Amniotic epithelial cell (primary cell): ENCODE data around the gene FMO3.

Source experiments
- DNase-seq: peaks from one replicate; pipeline ENCODE4 v3.0.0-alpha.2; 2010; ENCODE audit warnings: low read depth

The FMO3 gene

DNA sequence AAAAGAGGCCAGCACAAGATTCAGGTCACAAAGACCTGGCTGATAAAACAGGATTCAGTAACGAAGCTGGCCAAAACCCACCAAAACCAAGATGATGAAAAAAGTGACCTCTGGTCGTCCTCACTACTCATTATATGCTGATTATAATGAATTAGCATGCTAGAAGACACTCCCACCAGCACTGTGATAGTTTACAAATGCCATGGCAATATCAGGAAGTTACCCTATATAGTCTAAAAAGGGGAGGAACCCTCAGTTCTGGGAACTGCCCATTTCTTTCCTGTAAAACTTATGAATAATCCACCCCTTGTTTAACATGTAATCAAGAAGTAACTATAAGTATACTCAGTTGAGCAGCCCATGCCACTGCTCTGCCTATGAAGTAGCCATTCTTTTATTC, 68.4 kb downstream of the FMO3 start:
- no peak for DNase-seq

DNA sequence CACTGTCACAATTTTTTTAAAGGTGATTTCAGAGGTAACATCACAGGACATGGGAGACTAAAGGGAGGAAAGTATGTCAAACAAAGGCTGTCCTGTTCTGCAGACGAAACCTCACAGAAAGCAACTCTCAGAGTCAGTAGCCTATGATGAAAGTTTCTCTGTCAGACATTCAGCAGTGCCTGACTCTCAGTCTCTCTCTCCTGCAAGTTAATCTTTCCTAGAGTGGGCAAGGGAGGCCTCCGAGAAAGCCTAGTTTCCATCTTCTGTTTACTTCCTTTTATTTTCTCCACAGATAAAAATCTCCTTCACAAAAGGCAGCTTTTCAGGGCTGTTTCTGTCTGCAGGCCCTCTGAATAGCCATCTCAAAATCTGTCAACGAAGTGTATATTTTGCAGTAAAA, 69.5 kb downstream of the FMO3 start:
- no peak for DNase-seq

DNA sequence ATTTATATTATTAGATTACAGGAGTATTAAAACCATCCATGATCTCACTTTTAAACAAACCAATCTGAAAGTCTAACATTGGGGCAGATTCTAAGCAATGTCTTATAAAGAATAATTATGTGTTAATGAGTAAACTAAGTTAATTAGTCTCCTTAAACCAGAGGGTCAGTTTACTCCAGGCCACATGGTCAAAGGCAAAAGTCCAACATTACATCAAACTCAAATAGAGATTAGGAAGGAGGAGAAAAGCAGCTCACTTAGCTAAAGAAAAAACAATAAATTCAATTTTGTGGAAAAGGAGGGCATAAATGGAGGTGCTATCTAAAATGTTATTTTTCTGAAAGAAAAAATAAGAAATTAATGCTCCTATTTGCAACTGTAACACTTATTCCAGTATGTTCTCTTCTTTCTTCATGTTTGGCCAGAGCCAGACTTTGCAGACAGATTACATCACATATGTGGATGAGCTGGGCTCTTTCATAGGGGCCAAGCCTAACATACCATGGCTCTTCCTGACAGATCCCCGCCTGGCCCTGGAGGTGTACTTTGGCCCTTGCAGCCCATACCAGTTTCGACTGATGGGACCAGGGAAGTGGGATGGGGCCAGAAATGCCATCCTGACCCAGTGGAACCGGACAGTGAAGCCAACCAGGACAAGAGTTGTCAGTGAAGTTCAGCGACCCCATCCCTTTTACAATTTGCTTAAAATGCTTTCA, 70.1 kb downstream of the FMO3 start:
- DNase-seq: no peak

DNA sequence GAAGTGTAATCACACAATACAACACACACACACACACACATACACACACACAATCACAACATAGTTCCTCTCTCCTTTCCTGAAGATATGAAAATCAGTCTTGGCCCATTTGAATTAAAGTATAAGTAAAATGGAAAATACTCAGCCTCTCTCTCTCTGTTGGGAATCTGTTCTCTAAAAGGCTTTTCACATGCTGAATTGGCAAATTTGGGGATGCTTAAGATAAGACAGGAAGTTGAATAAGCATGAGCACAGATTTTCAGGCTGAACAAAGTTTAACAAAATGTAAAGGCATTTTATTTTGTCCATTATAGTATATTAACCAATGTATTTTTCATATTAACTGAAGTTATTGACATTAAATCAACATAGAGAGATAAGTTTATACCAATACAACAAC, 70.7 kb downstream of the FMO3 start:
- no peak for DNase-seq

DNA sequence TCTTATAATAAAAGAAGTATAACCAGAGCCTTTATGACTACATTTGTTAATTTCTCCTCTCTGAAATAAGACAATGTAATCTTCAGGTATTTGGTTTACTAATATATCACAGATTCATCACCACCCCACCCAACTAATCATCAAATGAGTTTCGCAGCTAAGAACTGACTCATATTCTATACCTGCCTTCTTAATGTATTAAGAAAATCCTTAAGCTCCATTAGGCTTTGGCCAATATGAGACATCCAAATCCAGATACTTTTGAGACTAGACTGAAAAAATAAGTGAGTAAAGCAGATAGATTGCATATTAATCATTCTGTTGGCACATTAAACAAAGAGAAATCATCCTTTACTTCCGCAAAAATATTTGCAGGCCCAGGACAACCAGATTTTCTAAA, 75.7 kb downstream of the FMO3 start:
- DNase-seq: no peak
